ENCODE results near the gene PARK7. TPM values are rescaled to one million over a fixed set of nuclear protein-coding genes. Genes with fewer than 3 reads are reported as not detected.

Gene PARK7
- total and polyA plus RNA-seq, 2 experiments from 2014 or later: 178 to 679 TPM

- no peaks in the 10 kb centered on the region for H3K9me2 ChIP-seq (ENCODE audit: insufficient read depth)
- no peak overlapping the region for H2AFZ ChIP-seq
- peak; percentile 63 for ATAC-seq
- Mint-ChIP-seq H3K4me1 (no peaks in the 10 kb centered on the region), H3K36me3 (ENCODE audit: low read depth) (no peaks in the 10 kb centered on the region), H3K27me3 (ENCODE audit: insufficient read depth, low read depth, poor library complexity) (peaks cover 9% of the 10 kb centered on the region), H3K4me3 (no peak overlapping the region), H3K9me3 (no peaks in the 10 kb centered on the region), H3K27ac (no peak overlapping the region)
- H4K20me1 ChIP-seq (replicated peaks; ENCODE audit: insufficient read depth): no peaks in the 10 kb centered on the region
- H3K4me2 ChIP-seq: no peak overlapping the region
- TF ChIP-seq ZNF114 (CRISPR knock-in tag; IDR thresholded peaks at IDR 0.05) (no peak), EZH2 (IDR thresholded peaks at IDR 0.05; ENCODE audit: low read depth, unreplicated experiment) (no peak), ZNF331 (CRISPR knock-in tag; IDR thresholded peaks at IDR 0.05; ENCODE audit: low read depth) (no peak), POLR2AphosphoS5 (IDR thresholded peaks at IDR 0.05; ENCODE audit: low read depth) (no peak), JUNB (IDR thresholded peaks at IDR 0.05; ENCODE audit: unreplicated experiment) (no peak), STAT1 (IDR thresholded peaks at IDR 0.05; ENCODE audit: unreplicated experiment) (no peak), CREB1 (CRISPR knock-in tag; IDR thresholded peaks at IDR 0.05; ENCODE audit: low read depth) (no peak), REST (IDR thresholded peaks at IDR 0.05; ENCODE audit: unreplicated experiment) (no peak), CTCF (conservative IDR thresholded peaks at IDR 0.05; ENCODE audit: low read depth in 2 of 2) (no peak), NANOG (IDR thresholded peaks at IDR 0.05; ENCODE audit: borderline replicate concordance) (no peak), ZNF462 (CRISPR knock-in tag; IDR thresholded peaks at IDR 0.05) (no peak), ETS1 (IDR thresholded peaks at IDR 0.05) (no peak), EZH2phosphoT487 (IDR thresholded peaks at IDR 0.05; ENCODE audit: unreplicated experiment) (no peak)
- H3K36me3 ChIP-seq (ENCODE audit: insufficient read depth): no peaks in the 10 kb centered on the region
- no peaks in the 10 kb centered on the region for H3K79me2 ChIP-seq (replicated peaks; ENCODE audit: insufficient read depth)
- no peaks in the 10 kb centered on the region for H3K4me1 ChIP-seq (ENCODE audit: insufficient read depth)
- H3K27ac ChIP-seq (ENCODE audit: low read depth): no peak overlapping the region
- peak; percentile 27 for DNase-seq (ENCODE audit: low spot score)
- no peaks in the 10 kb centered on the region for H3F3A ChIP-seq (replicated peaks; ENCODE audit: low read depth)
- no peak overlapping the region for H3K4me3 ChIP-seq
- H3K27me3 ChIP-seq (ENCODE audit: insufficient read depth): no peaks in the 10 kb centered on the region
Observed at GRCh38 chr1:7932524-7933138, 28.9 kb upstream of the PARK7 start.

All from GM23338 (cell line).